ENCODE results near the gene GAPDHS. TPM values are rescaled to one million over a fixed set of nuclear protein-coding genes. Genes with fewer than 3 reads are reported as not detected.

The GAPDHS gene
- total and polyA plus RNA-seq, 4 donors: not detected

DNA sequence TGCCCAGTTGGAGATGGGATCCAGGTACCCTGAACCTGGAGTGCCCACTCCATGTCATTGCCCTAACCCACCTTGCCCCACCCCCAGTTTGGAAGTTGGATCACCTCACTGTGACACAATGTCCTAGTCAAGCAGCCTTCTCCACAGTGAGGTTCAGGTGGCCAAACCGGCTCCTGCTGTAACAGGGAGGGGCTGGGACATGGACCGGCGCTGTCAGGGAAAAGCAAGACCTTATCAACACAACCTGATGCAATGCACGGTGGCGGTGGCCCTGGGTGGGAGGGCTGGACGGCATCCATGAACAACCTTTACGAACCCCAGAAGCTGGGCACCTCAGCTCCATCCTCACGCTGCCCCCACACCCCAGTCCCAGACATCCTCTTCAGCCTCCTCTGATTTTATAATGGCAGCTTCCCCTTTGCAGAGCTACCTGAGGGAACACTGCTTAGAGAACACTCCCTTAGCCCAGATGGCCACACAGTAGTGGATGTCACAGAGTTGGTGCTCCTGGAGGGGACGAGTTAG, 41.4 kb upstream of the GAPDHS start:
- no peak for DNase-seq (ENCODE audit: low spot score)
- Histone ChIP-seq H3K4me1 (ENCODE audit: control insufficient read depth in 4 of 4, insufficient read depth in 4 of 4, low read length in 3 of 4) (no peaks in the 10 kb centered on the region), H3K9ac (ENCODE audit: low read depth in 1 of 2, low read length in 2 of 2) (no peak overlapping the region), H3K4me3 (ENCODE audit: low read depth in 1 of 3, low read length in 3 of 3) (no peak overlapping the region), H3K27me3 (ENCODE audit: control insufficient read depth in 4 of 4, insufficient read depth in 4 of 4, low read length in 3 of 4) (no peaks in the 10 kb centered on the region), H3K36me3 (ENCODE audit: control insufficient read depth in 4 of 4, insufficient read depth in 3 of 4, low read depth in 1 of 4, low read length in 3 of 4) (peaks cover 0 to 1% (median 0%) of the 10 kb centered on the region in 4 donors), H3K9me3 (ENCODE audit: control insufficient read depth in 4 of 4, low read length in 3 of 4) (no peaks in the 10 kb centered on the region), H3K27ac (ENCODE audit: low read depth in 1 of 2, low read length in 2 of 2) (no peak overlapping the region)
- TF ChIP-seq, protein P1, sequence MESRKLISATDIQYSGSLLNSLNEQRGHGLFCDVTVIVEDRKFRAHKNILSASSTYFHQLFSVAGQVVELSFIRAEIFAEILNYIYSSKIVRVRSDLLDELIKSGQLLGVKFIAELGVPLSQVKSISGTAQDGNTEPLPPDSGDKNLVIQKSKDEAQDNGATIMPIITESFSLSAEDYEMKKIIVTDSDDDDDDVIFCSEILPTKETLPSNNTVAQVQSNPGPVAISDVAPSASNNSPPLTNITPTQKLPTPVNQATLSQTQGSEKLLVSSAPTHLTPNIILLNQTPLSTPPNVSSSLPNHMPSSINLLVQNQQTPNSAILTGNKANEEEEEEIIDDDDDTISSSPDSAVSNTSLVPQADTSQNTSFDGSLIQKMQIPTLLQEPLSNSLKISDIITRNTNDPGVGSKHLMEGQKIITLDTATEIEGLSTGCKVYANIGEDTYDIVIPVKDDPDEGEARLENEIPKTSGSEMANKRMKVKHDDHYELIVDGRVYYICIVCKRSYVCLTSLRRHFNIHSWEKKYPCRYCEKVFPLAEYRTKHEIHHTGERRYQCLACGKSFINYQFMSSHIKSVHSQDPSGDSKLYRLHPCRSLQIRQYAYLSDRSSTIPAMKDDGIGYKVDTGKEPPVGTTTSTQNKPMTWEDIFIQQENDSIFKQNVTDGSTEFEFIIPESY (IDR thresholded peaks at IDR 0.05): no peak
- TF ChIP-seq HNF4A (conservative IDR thresholded peaks at IDR 0.05): no peak
- no peak for TF ChIP-seq EGR1 (IDR thresholded peaks at IDR 0.05; ENCODE audit: low read depth in 2 of 2)
- TF ChIP-seq GABPA (IDR thresholded peaks at IDR 0.05 in 1 of 2, conservative IDR thresholded peaks at IDR 0.05 in 1 of 2): no peak
- no peak for TF ChIP-seq RAD21 (IDR thresholded peaks at IDR 0.05)
- TF ChIP-seq, protein P2, sequence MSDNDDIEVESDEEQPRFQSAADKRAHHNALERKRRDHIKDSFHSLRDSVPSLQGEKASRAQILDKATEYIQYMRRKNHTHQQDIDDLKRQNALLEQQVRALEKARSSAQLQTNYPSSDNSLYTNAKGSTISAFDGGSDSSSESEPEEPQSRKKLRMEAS (IDR thresholded peaks at IDR 0.05): no peak
- TF ChIP-seq FOXA2 (IDR thresholded peaks at IDR 0.05): no peak
- no peak for TF ChIP-seq HNF4G (IDR thresholded peaks at IDR 0.05)
- TF ChIP-seq SP1 (IDR thresholded peaks at IDR 0.05): no peak
- TF ChIP-seq, protein P3, sequence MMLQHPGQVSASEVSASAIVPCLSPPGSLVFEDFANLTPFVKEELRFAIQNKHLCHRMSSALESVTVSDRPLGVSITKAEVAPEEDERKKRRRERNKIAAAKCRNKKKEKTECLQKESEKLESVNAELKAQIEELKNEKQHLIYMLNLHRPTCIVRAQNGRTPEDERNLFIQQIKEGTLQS (IDR thresholded peaks at IDR 0.05): no peak
- TF ChIP-seq FOXA1 (IDR thresholded peaks at IDR 0.05): no peak
- TF ChIP-seq TAF1 (conservative IDR thresholded peaks at IDR 0.05): no peak
- TF ChIP-seq, protein P4, sequence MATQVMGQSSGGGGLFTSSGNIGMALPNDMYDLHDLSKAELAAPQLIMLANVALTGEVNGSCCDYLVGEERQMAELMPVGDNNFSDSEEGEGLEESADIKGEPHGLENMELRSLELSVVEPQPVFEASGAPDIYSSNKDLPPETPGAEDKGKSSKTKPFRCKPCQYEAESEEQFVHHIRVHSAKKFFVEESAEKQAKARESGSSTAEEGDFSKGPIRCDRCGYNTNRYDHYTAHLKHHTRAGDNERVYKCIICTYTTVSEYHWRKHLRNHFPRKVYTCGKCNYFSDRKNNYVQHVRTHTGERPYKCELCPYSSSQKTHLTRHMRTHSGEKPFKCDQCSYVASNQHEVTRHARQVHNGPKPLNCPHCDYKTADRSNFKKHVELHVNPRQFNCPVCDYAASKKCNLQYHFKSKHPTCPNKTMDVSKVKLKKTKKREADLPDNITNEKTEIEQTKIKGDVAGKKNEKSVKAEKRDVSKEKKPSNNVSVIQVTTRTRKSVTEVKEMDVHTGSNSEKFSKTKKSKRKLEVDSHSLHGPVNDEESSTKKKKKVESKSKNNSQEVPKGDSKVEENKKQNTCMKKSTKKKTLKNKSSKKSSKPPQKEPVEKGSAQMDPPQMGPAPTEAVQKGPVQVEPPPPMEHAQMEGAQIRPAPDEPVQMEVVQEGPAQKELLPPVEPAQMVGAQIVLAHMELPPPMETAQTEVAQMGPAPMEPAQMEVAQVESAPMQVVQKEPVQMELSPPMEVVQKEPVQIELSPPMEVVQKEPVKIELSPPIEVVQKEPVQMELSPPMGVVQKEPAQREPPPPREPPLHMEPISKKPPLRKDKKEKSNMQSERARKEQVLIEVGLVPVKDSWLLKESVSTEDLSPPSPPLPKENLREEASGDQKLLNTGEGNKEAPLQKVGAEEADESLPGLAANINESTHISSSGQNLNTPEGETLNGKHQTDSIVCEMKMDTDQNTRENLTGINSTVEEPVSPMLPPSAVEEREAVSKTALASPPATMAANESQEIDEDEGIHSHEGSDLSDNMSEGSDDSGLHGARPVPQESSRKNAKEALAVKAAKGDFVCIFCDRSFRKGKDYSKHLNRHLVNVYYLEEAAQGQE (IDR thresholded peaks at IDR 0.05): no peak
- WGBS: 78% methylated on average over 9 of the region's 9 CpGs

DNA sequence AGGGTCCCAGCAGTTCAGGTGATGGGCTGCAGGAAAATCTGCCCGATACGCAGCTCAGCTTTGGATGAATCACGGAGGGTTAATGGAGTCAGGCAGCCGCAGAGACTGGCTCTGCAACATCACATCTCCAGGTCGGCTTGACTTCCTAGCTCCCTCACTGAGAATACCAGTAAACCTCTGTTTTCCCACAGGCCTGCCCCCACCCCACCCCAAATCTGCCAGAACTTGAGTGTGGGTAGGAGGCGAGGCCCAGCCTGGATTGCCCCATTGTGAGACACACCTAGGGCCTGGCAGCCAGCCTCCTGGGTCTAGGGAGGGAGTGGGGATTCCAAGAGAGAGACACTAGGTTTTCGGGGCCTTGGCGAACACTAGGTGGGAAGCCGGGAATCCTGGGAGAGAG, 39.3 kb upstream of the GAPDHS start:
- Histone ChIP-seq H3K27me3 (ENCODE audit: control insufficient read depth in 4 of 4, insufficient read depth in 4 of 4, low read length in 3 of 4) (no peaks in the 10 kb centered on the region), H3K4me1 (ENCODE audit: control insufficient read depth in 4 of 4, insufficient read depth in 4 of 4, low read length in 3 of 4) (peaks cover 0 to 2% (median under 1%) of the 10 kb centered on the region in 4 donors), H3K27ac (ENCODE audit: low read depth in 1 of 2, low read length in 2 of 2) (no peak overlapping the region), H3K9ac (ENCODE audit: low read depth in 1 of 2, low read length in 2 of 2) (no peak overlapping the region), H3K4me3 (ENCODE audit: low read depth in 1 of 3, low read length in 3 of 3) (no peak overlapping the region), H3K36me3 (ENCODE audit: control insufficient read depth in 4 of 4, insufficient read depth in 3 of 4, low read depth in 1 of 4, low read length in 3 of 4) (peaks cover 0 to 1% (median 0%) of the 10 kb centered on the region in 4 donors), H3K9me3 (ENCODE audit: control insufficient read depth in 4 of 4, low read length in 3 of 4) (no peaks in the 10 kb centered on the region)
- WGBS: 94% methylated on average over 9 of the region's 9 CpGs
- TF ChIP-seq, protein P5, sequence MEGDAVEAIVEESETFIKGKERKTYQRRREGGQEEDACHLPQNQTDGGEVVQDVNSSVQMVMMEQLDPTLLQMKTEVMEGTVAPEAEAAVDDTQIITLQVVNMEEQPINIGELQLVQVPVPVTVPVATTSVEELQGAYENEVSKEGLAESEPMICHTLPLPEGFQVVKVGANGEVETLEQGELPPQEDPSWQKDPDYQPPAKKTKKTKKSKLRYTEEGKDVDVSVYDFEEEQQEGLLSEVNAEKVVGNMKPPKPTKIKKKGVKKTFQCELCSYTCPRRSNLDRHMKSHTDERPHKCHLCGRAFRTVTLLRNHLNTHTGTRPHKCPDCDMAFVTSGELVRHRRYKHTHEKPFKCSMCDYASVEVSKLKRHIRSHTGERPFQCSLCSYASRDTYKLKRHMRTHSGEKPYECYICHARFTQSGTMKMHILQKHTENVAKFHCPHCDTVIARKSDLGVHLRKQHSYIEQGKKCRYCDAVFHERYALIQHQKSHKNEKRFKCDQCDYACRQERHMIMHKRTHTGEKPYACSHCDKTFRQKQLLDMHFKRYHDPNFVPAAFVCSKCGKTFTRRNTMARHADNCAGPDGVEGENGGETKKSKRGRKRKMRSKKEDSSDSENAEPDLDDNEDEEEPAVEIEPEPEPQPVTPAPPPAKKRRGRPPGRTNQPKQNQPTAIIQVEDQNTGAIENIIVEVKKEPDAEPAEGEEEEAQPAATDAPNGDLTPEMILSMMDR (IDR thresholded peaks at IDR 0.05; ENCODE audit: low read depth, low read length, missing input control): no peak
- no peak for TF ChIP-seq HNF4A (conservative IDR thresholded peaks at IDR 0.05)
- no peak for TF ChIP-seq NR2F2 (IDR thresholded peaks at IDR 0.05)
- TF ChIP-seq, protein P4 (IDR thresholded peaks at IDR 0.05): no peak
- TF ChIP-seq, protein P3 (IDR thresholded peaks at IDR 0.05): no peak
- TF ChIP-seq YY1 (IDR thresholded peaks at IDR 0.05): no peak
- no peak for DNase-seq (ENCODE audit: low spot score)

Data from liver (tissue), 9 donors.